GM13977 (cell line): Measurements from ENCODE around the gene BICDL1.

ENCODE experiments used
- DNase-seq: peaks from one replicate; pipeline ENCODE4 v3.0.0; 2012; ENCODE audit warnings: low spot score
- in situ Hi-C: fragments of 300-500 bp; cut with MboI; formaldehyde crosslinking; loops from one replicate; pipeline ENCODE4 v1.12.0; 2022; ENCODE audit warnings: low sequenced_read_pairs, low pct_unique_long_range_greater_than_20kb, mixed read lengths, inconsistent platforms; ENCODE audit not compliant: unreplicated experiment
- TF ChIP-seq, protein P1 (sequence below): IDR thresholded peaks from 2 replicates; pipeline ENCODE4 v1.5.1; 2012; ENCODE audit warnings: mild to moderate bottlenecking, control low read depth; ENCODE audit not compliant: insufficient read depth; ENCODE audit errors: extremely low read depth, missing control alignments

The BICDL1 gene

DNA sequence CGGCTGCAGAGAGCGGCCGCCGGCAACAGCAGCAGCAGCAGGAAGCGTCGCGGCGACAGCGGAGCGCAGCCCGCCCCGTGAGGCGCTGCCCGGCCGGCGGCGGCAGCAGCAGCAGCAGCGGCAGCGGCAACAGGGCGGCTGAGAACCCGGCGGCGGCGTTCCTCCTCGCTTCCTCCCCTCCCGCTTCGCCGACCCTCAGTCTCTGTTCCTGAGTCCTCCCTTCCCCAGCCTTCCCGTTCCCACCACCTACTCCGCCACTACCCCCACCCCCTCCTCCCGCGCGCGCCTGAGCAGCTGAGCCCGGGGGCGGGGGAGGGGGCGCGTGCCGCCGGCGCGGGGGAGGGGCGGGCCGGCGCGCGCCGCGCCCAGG, 310 bp downstream of the BICDL1 start:
- TF ChIP-seq, protein P1, sequence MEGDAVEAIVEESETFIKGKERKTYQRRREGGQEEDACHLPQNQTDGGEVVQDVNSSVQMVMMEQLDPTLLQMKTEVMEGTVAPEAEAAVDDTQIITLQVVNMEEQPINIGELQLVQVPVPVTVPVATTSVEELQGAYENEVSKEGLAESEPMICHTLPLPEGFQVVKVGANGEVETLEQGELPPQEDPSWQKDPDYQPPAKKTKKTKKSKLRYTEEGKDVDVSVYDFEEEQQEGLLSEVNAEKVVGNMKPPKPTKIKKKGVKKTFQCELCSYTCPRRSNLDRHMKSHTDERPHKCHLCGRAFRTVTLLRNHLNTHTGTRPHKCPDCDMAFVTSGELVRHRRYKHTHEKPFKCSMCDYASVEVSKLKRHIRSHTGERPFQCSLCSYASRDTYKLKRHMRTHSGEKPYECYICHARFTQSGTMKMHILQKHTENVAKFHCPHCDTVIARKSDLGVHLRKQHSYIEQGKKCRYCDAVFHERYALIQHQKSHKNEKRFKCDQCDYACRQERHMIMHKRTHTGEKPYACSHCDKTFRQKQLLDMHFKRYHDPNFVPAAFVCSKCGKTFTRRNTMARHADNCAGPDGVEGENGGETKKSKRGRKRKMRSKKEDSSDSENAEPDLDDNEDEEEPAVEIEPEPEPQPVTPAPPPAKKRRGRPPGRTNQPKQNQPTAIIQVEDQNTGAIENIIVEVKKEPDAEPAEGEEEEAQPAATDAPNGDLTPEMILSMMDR: no peak
- DNase-seq: no peak
- in situ Hi-C loops: no loop called here

- TF ChIP-seq, protein P1: no peak
- in situ Hi-C loops: no loop called here
- peak; percentile 87 for DNase-seq
Observed at GRCh38 chr12:119989731-119990381, 820 bp downstream of the BICDL1 start.

DNA sequence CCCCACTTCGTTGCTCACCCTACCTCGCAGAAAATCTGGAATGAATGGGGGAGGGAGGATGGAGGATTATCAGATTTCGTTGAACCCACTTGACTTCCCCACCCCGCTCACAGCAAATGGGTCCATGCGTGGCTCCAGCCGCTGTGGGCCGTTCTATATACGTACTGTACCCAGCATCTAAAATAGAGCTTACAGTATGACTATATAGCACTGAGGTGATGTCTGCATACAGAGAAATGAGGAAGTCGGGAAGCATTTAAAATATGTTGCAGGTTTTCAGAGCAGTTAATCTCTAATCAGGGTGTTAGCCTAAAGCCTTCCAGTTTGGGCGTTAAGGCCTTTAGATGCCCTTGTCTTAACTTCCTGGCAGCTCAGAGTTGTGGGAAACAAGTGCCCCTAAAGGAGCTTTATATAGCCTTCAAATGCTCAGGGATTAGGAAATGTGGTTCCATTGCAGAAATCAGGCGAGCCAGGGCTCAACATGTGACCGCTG, 1.4 kb downstream of the BICDL1 start:
- TF ChIP-seq, protein P1: no peak
- in situ Hi-C loops: no loop called here
- DNase-seq: peak; percentile 31

GRCh38 chr12:119992129-119992705, 3.2 kb downstream of the BICDL1 start:
- in situ Hi-C loops: no loop called here
- DNase-seq: no peak
- TF ChIP-seq, protein P1: no peak

GRCh38 chr12:119994892-119995658, 6.0 kb downstream of the BICDL1 start:
- in situ Hi-C loops: no loop called here
- no peak for DNase-seq

DNA sequence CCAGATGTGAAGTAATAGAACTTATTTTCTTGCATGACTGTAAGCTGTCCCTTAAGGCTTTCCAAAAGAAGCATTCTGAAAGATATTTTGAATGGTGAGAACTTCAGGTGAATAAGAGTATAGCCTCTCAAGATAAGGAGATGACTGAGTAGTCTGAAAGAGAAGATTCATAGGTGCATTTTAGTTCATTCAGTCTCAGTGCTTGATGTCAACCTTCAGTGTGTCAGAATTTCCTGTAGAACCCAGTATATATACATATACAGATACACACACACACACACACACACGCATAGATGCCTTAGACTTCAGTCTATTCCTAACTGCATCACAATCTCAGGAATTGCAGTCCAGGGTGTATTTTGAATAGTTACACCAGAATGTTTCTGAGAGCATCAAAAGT, 7.4 kb downstream of the BICDL1 start:
- TF ChIP-seq, protein P1: no peak
- in situ Hi-C loops: no loop called here
- DNase-seq: no peak

More at GRCh38 chr12:119994892-119995658, 6.0 kb downstream of the BICDL1 start:
- TF ChIP-seq, protein P1: no peak
